Nephron (organoid): Measurements from ENCODE around the gene SCRN1.

Experiments
- H3K27ac Mint-ChIP-seq, 3 experiments: 2 replicates each; pipeline ENCODE4 v1.8.0; 2020; ENCODE audit warnings: mixed read lengths in 3 of 3, mild to moderate bottlenecking in 2 of 3, moderate library complexity in 1 of 3
- H3K27me3 Mint-ChIP-seq: 2 replicates; pipeline ENCODE4 v1.8.0; 2021; ENCODE audit warnings: low read depth, mild to moderate bottlenecking, moderate library complexity, mixed read lengths
- H3K36me3 Mint-ChIP-seq: 2 replicates; pipeline ENCODE4 v1.8.0; 2020; ENCODE audit warnings: low read depth, mixed read lengths
- H3K4me1 Mint-ChIP-seq: 2 replicates; pipeline ENCODE4 v1.8.0; 2020; ENCODE audit warnings: mixed read lengths
- H3K4me3 Mint-ChIP-seq, 3 experiments: 2 replicates each; pipeline ENCODE4 v1.8.0; 2020; ENCODE audit warnings: mild to moderate bottlenecking in 3 of 3, mixed read lengths in 3 of 3, moderate library complexity in 2 of 3
- H3K9me3 Mint-ChIP-seq: 2 replicates; pipeline ENCODE4 v1.8.0; 2020; ENCODE audit warnings: mixed read lengths
- TF ChIP-seq, protein P1 (sequence below), 3 experiments: fragments of 200-600 bp; sonication (generic); IDR thresholded peaks; one replicate each; pipeline ENCODE4 v1.5.0; 2021; ENCODE audit warnings: antibody characterized with exemption in 3 of 3; ENCODE audit not compliant: unreplicated experiment in 3 of 3

Gene SCRN1

DNA sequence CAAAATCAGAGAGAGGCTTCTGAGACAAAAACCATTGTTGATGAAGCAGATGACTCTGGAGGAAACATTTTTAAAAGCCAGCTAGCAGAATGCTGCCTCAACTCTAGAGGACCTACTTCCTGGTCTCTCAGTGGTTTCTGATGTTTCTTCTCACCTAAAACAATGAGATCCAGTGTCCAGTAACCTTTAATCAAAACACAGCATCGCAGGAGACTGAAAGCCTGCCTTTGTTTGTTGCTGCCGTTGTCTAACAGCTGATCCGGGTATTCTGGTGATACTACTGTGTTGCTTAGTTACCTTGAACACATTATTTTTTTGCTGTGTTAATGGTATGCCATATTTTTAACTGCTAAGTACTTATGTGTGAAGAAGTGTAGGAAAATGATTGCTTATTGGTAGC lies 112.4 kb downstream of the SCRN1 start:
- no peak overlapping the region for H3K4me3 Mint-ChIP-seq
- H3K36me3 Mint-ChIP-seq = peaks cover 5% of the 10 kb centered on the region
- H3K27ac Mint-ChIP-seq = no peak overlapping the region

DNA sequence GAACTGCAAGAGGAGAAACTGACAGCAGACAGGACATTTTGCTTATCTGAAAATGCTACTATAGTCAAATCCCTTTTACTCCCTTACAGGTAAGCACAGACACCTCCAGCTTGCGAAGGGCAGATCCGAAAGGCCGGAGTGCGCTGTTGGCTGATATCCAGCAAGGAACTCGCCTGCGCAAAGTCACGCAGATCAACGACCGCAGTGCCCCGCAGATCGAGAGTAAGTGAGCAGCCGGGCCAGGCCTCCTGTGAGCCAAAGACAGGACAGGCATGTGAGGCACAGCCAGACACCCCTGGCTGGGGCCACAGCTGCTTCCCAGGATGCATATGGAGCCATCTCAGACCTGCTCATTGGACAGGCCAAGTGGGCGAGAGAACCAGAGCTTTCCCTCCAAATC lies 113.9 kb downstream of the SCRN1 start:
- H3K4me1 Mint-ChIP-seq = peaks cover 4% of the 10 kb centered on the region
- H3K27ac Mint-ChIP-seq = no peak overlapping the region
- H3K9me3 Mint-ChIP-seq = no peaks in the 10 kb centered on the region

More for the DNA sequence above, 112.4 kb downstream of the SCRN1 start:
- TF ChIP-seq, protein P1, sequence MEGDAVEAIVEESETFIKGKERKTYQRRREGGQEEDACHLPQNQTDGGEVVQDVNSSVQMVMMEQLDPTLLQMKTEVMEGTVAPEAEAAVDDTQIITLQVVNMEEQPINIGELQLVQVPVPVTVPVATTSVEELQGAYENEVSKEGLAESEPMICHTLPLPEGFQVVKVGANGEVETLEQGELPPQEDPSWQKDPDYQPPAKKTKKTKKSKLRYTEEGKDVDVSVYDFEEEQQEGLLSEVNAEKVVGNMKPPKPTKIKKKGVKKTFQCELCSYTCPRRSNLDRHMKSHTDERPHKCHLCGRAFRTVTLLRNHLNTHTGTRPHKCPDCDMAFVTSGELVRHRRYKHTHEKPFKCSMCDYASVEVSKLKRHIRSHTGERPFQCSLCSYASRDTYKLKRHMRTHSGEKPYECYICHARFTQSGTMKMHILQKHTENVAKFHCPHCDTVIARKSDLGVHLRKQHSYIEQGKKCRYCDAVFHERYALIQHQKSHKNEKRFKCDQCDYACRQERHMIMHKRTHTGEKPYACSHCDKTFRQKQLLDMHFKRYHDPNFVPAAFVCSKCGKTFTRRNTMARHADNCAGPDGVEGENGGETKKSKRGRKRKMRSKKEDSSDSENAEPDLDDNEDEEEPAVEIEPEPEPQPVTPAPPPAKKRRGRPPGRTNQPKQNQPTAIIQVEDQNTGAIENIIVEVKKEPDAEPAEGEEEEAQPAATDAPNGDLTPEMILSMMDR (IDR thresholded peaks at IDR 0.05; ENCODE audit: unreplicated experiment in 3 of 3) = no peak
- Mint-ChIP-seq H3K9me3 (no peaks in the 10 kb centered on the region), H3K4me1 (peaks cover 10% of the 10 kb centered on the region), H3K27me3 (peaks cover 4% of the 10 kb centered on the region)

DNA sequence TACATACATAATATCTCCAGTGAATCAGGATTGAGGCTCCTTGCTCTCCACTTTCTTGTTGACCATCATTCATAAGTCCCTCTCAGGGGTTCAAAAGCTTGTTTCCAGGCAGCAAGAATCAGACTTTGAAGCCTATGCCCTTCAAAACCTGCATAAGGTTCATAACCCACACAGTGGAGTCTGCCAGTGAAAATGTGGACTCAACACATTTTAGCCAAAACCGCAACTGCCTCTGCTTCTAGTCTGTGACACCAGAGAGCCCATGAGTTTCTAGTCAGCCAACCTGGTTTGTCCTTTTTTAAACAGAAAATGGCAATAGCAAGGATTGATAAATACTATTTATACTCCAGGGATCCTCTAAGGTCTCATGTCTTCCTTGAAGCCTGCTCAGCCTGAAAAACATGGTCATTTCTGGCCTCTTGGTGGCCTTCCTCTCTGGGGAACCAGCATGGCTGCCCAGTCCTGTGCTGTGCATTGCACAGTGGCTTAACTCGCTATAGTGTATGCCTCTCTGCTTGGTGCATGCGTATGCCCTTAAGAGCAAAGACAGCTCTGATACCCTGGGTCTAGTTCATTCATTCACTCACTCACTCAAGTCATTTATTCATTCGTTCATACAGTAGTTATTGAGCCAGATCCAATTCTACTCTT lies 115.8 kb downstream of the SCRN1 start:
- H3K4me3 Mint-ChIP-seq = no peak overlapping the region
- H3K36me3 Mint-ChIP-seq = no peaks in the 10 kb centered on the region
- TF ChIP-seq, protein P1 (IDR thresholded peaks at IDR 0.05; ENCODE audit: unreplicated experiment in 3 of 3) = no peak
- no peaks in the 10 kb centered on the region for H3K27me3 Mint-ChIP-seq
- no peaks in the 10 kb centered on the region for H3K9me3 Mint-ChIP-seq
- peaks cover 10% of the 10 kb centered on the region for H3K4me1 Mint-ChIP-seq
- no peak overlapping the region for H3K27ac Mint-ChIP-seq

More for the DNA sequence above, 113.9 kb downstream of the SCRN1 start:
- peaks cover under 1% of the 10 kb centered on the region for H3K36me3 Mint-ChIP-seq
- TF ChIP-seq, protein P1 (IDR thresholded peaks at IDR 0.05; ENCODE audit: unreplicated experiment in 3 of 3) = no peak
- H3K4me3 Mint-ChIP-seq = no peak overlapping the region
- no peaks in the 10 kb centered on the region for H3K27me3 Mint-ChIP-seq

DNA sequence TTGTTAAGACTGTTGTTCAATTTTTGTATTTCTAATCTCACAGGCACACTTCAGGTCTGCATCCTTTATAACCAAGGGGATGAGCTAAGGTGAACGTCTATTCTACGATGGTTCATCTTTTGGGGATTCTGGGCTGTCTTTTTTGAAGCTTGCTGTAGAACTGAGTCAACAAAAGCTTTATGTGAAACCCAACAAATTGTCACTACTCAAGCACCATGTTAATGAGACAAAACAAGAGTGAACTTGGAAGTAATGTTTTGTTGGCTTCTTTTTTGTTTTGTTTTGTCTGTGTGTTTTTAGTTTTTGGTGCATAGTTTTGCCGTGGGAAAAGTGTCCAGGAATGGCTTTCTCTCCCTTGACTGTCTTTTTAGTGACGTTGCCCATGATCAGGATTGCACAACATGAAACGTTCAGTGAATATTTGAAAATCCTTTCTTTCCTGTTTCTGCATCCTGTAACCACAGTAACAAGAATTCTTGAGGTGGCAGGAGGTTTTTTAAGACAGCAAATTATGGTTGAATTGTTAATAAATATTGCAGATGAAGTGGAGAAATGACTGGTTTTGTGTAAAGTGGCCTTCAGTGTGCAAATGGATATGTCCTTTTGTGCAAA lies 117.7 kb downstream of the SCRN1 start:
- H3K27ac Mint-ChIP-seq = no peak overlapping the region
- no peaks in the 10 kb centered on the region for H3K9me3 Mint-ChIP-seq
- peaks cover 15% of the 10 kb centered on the region for H3K4me1 Mint-ChIP-seq
- TF ChIP-seq, protein P1 (IDR thresholded peaks at IDR 0.05; ENCODE audit: unreplicated experiment in 3 of 3) = no peak
- no peaks in the 10 kb centered on the region for H3K36me3 Mint-ChIP-seq
- no peak overlapping the region for H3K4me3 Mint-ChIP-seq
- no peaks in the 10 kb centered on the region for H3K27me3 Mint-ChIP-seq
